ENCODE results near the gene SLC22A31.

SLC22A31 gene

GRCh38 chr16:89154390-89155183, 45.8 kb downstream of the SLC22A31 start:
- H3K23ac ChIP-seq (ENCODE audit: low read length), result no peak overlapping the region
- H3K9me3 ChIP-seq (ENCODE audit: insufficient read depth, low read depth, low read length), result peaks cover 13% of the 10 kb centered on the region
- H3K4me1 ChIP-seq (ENCODE audit: control insufficient read depth in 1 of 2, insufficient read depth in 2 of 2, low read length in 2 of 2), result peaks cover 21 to 22% of the 10 kb centered on the region in 2 experiments
- no peak overlapping the region for H2BK5ac ChIP-seq (ENCODE audit: low read depth, low read length, poor library complexity)
- no peak overlapping the region for H3K18ac ChIP-seq (ENCODE audit: low read length)
- H3K27ac ChIP-seq (ENCODE audit: low read depth, low read length), result no peak overlapping the region
- no peak overlapping the region for H3K4me3 ChIP-seq (ENCODE audit: low read depth, low read length)
- peaks cover 5 to 11% of the 10 kb centered on the region in 2 experiments for H3K36me3 ChIP-seq (ENCODE audit: control insufficient read depth in 1 of 2, insufficient read depth in 2 of 2, low read length in 2 of 2)
- no peak overlapping the region for H4K8ac ChIP-seq (ENCODE audit: low read depth, low read length)
- H3K79me2 ChIP-seq (ENCODE audit: control insufficient read depth, insufficient read depth, low read length, poor library complexity), result no peaks in the 10 kb centered on the region
- no peak overlapping the region for H3K14ac ChIP-seq (ENCODE audit: low read length)
- no peak overlapping the region for H3K9ac ChIP-seq (ENCODE audit: low read length)
- H4K91ac ChIP-seq (ENCODE audit: low read depth, low read length), result no peak overlapping the region
- H3K27me3 ChIP-seq (ENCODE audit: insufficient read depth, low read length), result no peaks in the 10 kb centered on the region
- H2AK5ac ChIP-seq (ENCODE audit: low read length), result no peak overlapping the region
- no peak overlapping the region for H3K4me2 ChIP-seq (ENCODE audit: low read length)
- H2BK120ac ChIP-seq (ENCODE audit: insufficient read depth, low read length, poor library complexity), result no peak overlapping the region
- no peak for DNase-seq
- H3K4ac ChIP-seq (ENCODE audit: low read depth, low read length), result no peak overlapping the region
- no peaks in the 10 kb centered on the region for H3K79me1 ChIP-seq (ENCODE audit: low read length)
- no peak overlapping the region for H2BK12ac ChIP-seq (ENCODE audit: low read length)
- no peak overlapping the region for H2AFZ ChIP-seq (ENCODE audit: insufficient read depth, low read length, poor library complexity)
- no peak overlapping the region for H4K12ac ChIP-seq (ENCODE audit: low read depth, low read length)
- no CpG with 5 or more reads among the region's 24 CpGs for WGBS (ENCODE audit: extremely low coverage, insufficient coverage, insufficient read length)

GRCh38 chr16:89153848-89154271, 46.5 kb downstream of the SLC22A31 start:
- Histone ChIP-seq H2BK120ac (ENCODE audit: insufficient read depth, low read length, poor library complexity) (no peak overlapping the region), H3K79me2 (ENCODE audit: control insufficient read depth, insufficient read depth, low read length, poor library complexity) (no peaks in the 10 kb centered on the region), H3K27ac (ENCODE audit: low read depth, low read length) (no peak overlapping the region), H2AFZ (ENCODE audit: insufficient read depth, low read length, poor library complexity) (no peak overlapping the region), H3K14ac (ENCODE audit: low read length) (no peak overlapping the region), H2BK5ac (ENCODE audit: low read depth, low read length, poor library complexity) (no peak overlapping the region), H3K27me3 (ENCODE audit: insufficient read depth, low read length) (no peaks in the 10 kb centered on the region), H3K9me3 (ENCODE audit: insufficient read depth, low read depth, low read length) (peaks cover 7% of the 10 kb centered on the region), H3K4ac (ENCODE audit: low read depth, low read length) (no peak overlapping the region), H3K4me1 (ENCODE audit: control insufficient read depth in 1 of 2, insufficient read depth in 2 of 2, low read length in 2 of 2) (peaks cover 21 to 22% of the 10 kb centered on the region in 2 experiments), H4K12ac (ENCODE audit: low read depth, low read length) (no peak overlapping the region), H3K4me3 (ENCODE audit: low read depth, low read length) (no peak overlapping the region), H3K9ac (ENCODE audit: low read length) (no peak overlapping the region), H3K36me3 (ENCODE audit: control insufficient read depth in 1 of 2, insufficient read depth in 2 of 2, low read length in 2 of 2) (peaks cover 5 to 11% of the 10 kb centered on the region in 2 experiments), H3K23ac (ENCODE audit: low read length) (no peak overlapping the region), H3K18ac (ENCODE audit: low read length) (no peak overlapping the region), H2AK5ac (ENCODE audit: low read length) (no peak overlapping the region), H3K79me1 (ENCODE audit: low read length) (no peaks in the 10 kb centered on the region), H4K8ac (ENCODE audit: low read depth, low read length) (no peak overlapping the region), H3K4me2 (ENCODE audit: low read length) (no peak overlapping the region), H2BK12ac (ENCODE audit: low read length) (no peak overlapping the region), H4K91ac (ENCODE audit: low read depth, low read length) (no peak overlapping the region)
- peak in 1 of 2 donors; percentile 44 for DNase-seq
- WGBS (ENCODE audit: extremely low coverage, insufficient coverage, insufficient read length), result no CpG with 5 or more reads among the region's 19 CpGs

DNA sequence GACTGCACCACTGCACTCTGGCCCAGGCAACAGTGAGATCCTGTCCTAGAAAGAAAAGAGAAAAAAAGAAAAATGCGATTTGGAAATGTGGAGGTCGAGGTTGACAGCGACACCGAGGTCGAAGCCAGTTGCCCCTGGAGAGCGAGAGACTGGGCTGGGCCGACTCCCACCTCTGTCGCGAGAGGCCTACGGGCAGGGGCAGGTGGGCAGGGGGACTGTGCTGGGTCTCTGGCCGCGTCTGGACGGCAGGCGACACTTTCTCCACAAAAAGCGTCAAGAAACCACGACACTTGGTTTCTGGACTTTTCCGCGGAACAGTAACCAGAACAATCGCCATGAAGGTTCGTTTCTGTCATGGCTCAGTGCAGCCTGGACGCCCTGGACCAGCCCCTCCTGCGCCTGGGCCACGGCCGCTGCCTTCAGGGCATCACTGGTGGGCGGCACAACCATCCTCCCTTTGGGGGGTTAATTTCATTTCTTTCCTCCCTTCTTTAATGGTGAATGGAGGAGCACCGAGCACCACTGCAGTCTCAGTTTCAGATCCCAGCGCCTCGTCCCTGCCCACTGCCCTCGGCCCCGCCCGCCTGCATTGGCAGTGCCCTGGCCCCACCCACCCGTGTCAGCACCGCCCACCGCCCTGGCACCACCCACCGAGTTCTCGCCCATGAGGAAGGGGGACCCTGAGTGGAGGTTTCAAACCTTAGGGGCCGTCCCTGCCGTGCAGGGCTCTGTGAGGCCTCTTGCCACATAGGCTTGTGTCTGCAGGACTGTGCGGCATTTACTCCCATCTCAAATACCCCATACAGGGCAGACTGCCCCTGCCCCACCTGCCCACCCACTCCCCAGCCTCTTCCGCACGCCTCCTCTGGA, 47.3 kb downstream of the SLC22A31 start:
- no peak overlapping the region for H3K4me3 ChIP-seq (ENCODE audit: low read depth, low read length)
- no peak for DNase-seq
- no peak overlapping the region for H3K23ac ChIP-seq (ENCODE audit: low read length)
- no peak overlapping the region for H4K12ac ChIP-seq (ENCODE audit: low read depth, low read length)
- peaks cover 5 to 15% of the 10 kb centered on the region in 2 experiments for H3K36me3 ChIP-seq (ENCODE audit: control insufficient read depth in 1 of 2, insufficient read depth in 2 of 2, low read length in 2 of 2)
- no peaks in the 10 kb centered on the region for H3K27me3 ChIP-seq (ENCODE audit: insufficient read depth, low read length)
- no peak overlapping the region for H3K14ac ChIP-seq (ENCODE audit: low read length)
- no peak overlapping the region for H3K9ac ChIP-seq (ENCODE audit: low read length)
- WGBS (ENCODE audit: extremely low coverage, insufficient coverage, insufficient read length), result no CpG with 5 or more reads among the region's 41 CpGs
- no peaks in the 10 kb centered on the region for H3K79me2 ChIP-seq (ENCODE audit: control insufficient read depth, insufficient read depth, low read length, poor library complexity)
- H3K79me1 ChIP-seq (ENCODE audit: low read length), result no peaks in the 10 kb centered on the region
- H3K4me2 ChIP-seq (ENCODE audit: low read length), result no peak overlapping the region
- no peak overlapping the region for H3K27ac ChIP-seq (ENCODE audit: low read depth, low read length)
- peaks cover 21 to 22% of the 10 kb centered on the region in 2 experiments for H3K4me1 ChIP-seq (ENCODE audit: control insufficient read depth in 1 of 2, insufficient read depth in 2 of 2, low read length in 2 of 2)
- no peak overlapping the region for H4K91ac ChIP-seq (ENCODE audit: low read depth, low read length)
- H2BK120ac ChIP-seq (ENCODE audit: insufficient read depth, low read length, poor library complexity), result no peak overlapping the region
- peaks cover 5% of the 10 kb centered on the region for H3K9me3 ChIP-seq (ENCODE audit: insufficient read depth, low read depth, low read length)
- H2BK12ac ChIP-seq (ENCODE audit: low read length), result no peak overlapping the region
- no peak overlapping the region for H2AK5ac ChIP-seq (ENCODE audit: low read length)
- no peak overlapping the region for H3K4ac ChIP-seq (ENCODE audit: low read depth, low read length)
- H3K18ac ChIP-seq (ENCODE audit: low read length), result no peak overlapping the region
- H4K8ac ChIP-seq (ENCODE audit: low read depth, low read length), result no peak overlapping the region
- H2BK5ac ChIP-seq (ENCODE audit: low read depth, low read length, poor library complexity), result no peak overlapping the region
- H2AFZ ChIP-seq (ENCODE audit: insufficient read depth, low read length, poor library complexity), result no peak overlapping the region

DNA sequence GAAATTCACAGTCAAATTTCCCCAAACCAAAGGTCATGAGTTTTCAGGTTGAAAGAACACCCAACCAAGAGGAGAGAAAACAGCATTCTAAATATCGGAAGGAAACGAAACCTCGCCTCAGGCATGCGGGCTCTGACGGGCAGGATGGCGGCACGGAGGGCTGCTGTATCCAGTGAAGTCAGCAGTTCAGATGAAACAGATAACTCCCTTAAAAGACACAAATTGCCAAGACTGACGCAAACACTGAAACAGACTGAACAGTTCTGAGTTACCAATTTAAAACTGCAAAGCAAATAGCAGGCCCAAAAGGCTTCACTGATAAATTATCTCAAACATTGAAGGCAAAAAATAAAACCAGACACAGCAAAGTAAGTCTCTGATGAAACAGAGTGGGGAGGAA, 49.4 kb downstream of the SLC22A31 start:
- H3K27me3 ChIP-seq (ENCODE audit: insufficient read depth, low read length), result no peaks in the 10 kb centered on the region
- peak in 1 of 2 donors; percentile 44 for DNase-seq
- H2AFZ ChIP-seq (ENCODE audit: insufficient read depth, low read length, poor library complexity), result no peak overlapping the region
- no peak overlapping the region for H3K18ac ChIP-seq (ENCODE audit: low read length)
- H3K4me1 ChIP-seq (ENCODE audit: control insufficient read depth in 1 of 2, insufficient read depth in 2 of 2, low read length in 2 of 2), result peaks cover 20 to 21% of the 10 kb centered on the region in 2 experiments
- no peak overlapping the region for H3K27ac ChIP-seq (ENCODE audit: low read depth, low read length)
- H3K4me2 ChIP-seq (ENCODE audit: low read length), result no peak overlapping the region
- H4K91ac ChIP-seq (ENCODE audit: low read depth, low read length), result no peak overlapping the region
- no peak overlapping the region for H3K23ac ChIP-seq (ENCODE audit: low read length)
- no peaks in the 10 kb centered on the region for H3K79me2 ChIP-seq (ENCODE audit: control insufficient read depth, insufficient read depth, low read length, poor library complexity)
- no peak overlapping the region for H3K14ac ChIP-seq (ENCODE audit: low read length)
- H4K8ac ChIP-seq (ENCODE audit: low read depth, low read length), result no peak overlapping the region
- H2BK120ac ChIP-seq (ENCODE audit: insufficient read depth, low read length, poor library complexity), result no peak overlapping the region
- no CpG with 5 or more reads among the region's 8 CpGs for WGBS (ENCODE audit: extremely low coverage, insufficient coverage, insufficient read length)
- no peaks in the 10 kb centered on the region for H3K79me1 ChIP-seq (ENCODE audit: low read length)
- no peak overlapping the region for H2BK5ac ChIP-seq (ENCODE audit: low read depth, low read length, poor library complexity)
- H3K4ac ChIP-seq (ENCODE audit: low read depth, low read length), result no peak overlapping the region
- H2BK12ac ChIP-seq (ENCODE audit: low read length), result no peak overlapping the region
- H3K9me3 ChIP-seq (ENCODE audit: insufficient read depth, low read depth, low read length), result no peaks in the 10 kb centered on the region
- no peak overlapping the region for H4K12ac ChIP-seq (ENCODE audit: low read depth, low read length)
- no peak overlapping the region for H3K9ac ChIP-seq (ENCODE audit: low read length)
- no peak overlapping the region for H2AK5ac ChIP-seq (ENCODE audit: low read length)
- H3K4me3 ChIP-seq (ENCODE audit: low read depth, low read length), result no peak overlapping the region
- peaks cover 10 to 23% of the 10 kb centered on the region in 2 experiments for H3K36me3 ChIP-seq (ENCODE audit: control insufficient read depth in 1 of 2, insufficient read depth in 2 of 2, low read length in 2 of 2)

Data from trophoblast cell (in vitro differentiated cells and primary cell).